Esophagus squamous epithelium (tissue), 4 donors: Measurements from ENCODE around the gene THAP7.

ENCODE experiments used
- POLR2A ChIP-seq, 4 donors: fragments of 450-650 bp; IDR thresholded peaks; one replicate each; pipeline ENCODE4 v1.6.1; 2017; ENCODE audit warnings: antibody characterized with exemption in 4 of 4, mild to moderate bottlenecking in 4 of 4, moderate library complexity in 3 of 4
- TF ChIP-seq, protein P1 (sequence below), 6 experiments: fragments of 450-650 bp in 4 of 6; fragments of 200-600 bp in 2 of 6; sonication (generic) in 2 of 6; IDR thresholded peaks; one replicate each; pipeline ENCODE4 v1.5.1; 2016 to 2019; ENCODE audit warnings: antibody characterized with exemption in 6 of 6, mild to moderate bottlenecking in 4 of 6, moderate library complexity in 4 of 6

DNA sequence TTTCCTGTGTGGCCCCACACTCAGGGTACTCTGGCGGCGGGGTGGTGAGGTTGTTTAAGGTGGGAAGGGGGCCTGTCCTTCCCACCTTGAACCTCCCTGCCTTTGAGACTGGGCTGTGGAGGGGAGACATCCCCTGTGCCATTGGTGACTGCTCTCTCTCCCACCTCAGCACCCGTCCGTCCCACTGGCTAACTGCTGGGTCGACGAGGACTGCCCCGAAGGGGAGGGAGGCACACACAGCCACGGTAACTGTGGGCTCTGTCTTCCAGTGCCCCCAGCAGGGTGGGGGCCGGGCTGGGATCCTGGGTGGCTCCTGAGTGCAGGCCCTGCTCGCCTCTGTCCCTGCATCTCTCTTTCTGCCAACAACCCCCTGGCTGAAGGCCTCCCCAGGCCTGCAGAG lies 20.6 kb upstream of the THAP7 start:
- TF ChIP-seq, protein P1, sequence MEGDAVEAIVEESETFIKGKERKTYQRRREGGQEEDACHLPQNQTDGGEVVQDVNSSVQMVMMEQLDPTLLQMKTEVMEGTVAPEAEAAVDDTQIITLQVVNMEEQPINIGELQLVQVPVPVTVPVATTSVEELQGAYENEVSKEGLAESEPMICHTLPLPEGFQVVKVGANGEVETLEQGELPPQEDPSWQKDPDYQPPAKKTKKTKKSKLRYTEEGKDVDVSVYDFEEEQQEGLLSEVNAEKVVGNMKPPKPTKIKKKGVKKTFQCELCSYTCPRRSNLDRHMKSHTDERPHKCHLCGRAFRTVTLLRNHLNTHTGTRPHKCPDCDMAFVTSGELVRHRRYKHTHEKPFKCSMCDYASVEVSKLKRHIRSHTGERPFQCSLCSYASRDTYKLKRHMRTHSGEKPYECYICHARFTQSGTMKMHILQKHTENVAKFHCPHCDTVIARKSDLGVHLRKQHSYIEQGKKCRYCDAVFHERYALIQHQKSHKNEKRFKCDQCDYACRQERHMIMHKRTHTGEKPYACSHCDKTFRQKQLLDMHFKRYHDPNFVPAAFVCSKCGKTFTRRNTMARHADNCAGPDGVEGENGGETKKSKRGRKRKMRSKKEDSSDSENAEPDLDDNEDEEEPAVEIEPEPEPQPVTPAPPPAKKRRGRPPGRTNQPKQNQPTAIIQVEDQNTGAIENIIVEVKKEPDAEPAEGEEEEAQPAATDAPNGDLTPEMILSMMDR (IDR thresholded peaks at IDR 0.05): no peak
- no peak for TF ChIP-seq POLR2A (IDR thresholded peaks at IDR 0.05)
